C4-2B (cell line): Measurements from ENCODE around the gene CYP51A1.
"Not testable (repeated sequence)": the region's sequence is repeated elsewhere in the genome, so short reads cannot be mapped to it uniquely, and the experiment has no call there.

ENCODE experiments used
- H3K27ac ChIP-seq: fragments of 450-650 bp; 2 replicates; pipeline ENCODE4 v1.5.1; 2017
- CTCF ChIP-seq: fragments of 450-650 bp; conservative IDR thresholded peaks from 2 replicates; pipeline ENCODE4 v1.5.1; 2017; ENCODE audit warnings: mild to moderate bottlenecking
- ZFX ChIP-seq: fragments of 450-650 bp; IDR thresholded peaks from 2 replicates; pipeline ENCODE4 v1.6.1; 2017

CYP51A1 gene

GRCh38 chr7:92115821-92116220 lies 18.5 kb downstream of the CYP51A1 start:
- TF ChIP-seq CTCF (no peak), ZFX (no peak)

GRCh38 chr7:92110857-92111256 lies 23.4 kb downstream of the CYP51A1 start:
- TF ChIP-seq ZFX = no peak
- no peak for TF ChIP-seq CTCF
- no peak overlapping the region for H3K27ac ChIP-seq

More at GRCh38 chr7:92115821-92116220, 18.5 kb downstream of the CYP51A1 start:
- no peak overlapping the region for H3K27ac ChIP-seq

GRCh38 chr7:92108821-92109220 lies 25.5 kb downstream of the CYP51A1 start:
- no peak overlapping the region for H3K27ac ChIP-seq
- TF ChIP-seq CTCF = no peak
- TF ChIP-seq ZFX = no peak

- H3K27ac ChIP-seq = not testable (repeated sequence)
Measured at GRCh38 chr7:92102862-92103261, 31.4 kb downstream of the CYP51A1 start.

- H3K27ac ChIP-seq = no peak overlapping the region
- TF ChIP-seq ZFX = no peak
- TF ChIP-seq CTCF = no peak
Measured at GRCh38 chr7:92100534-92100933, 33.7 kb downstream of the CYP51A1 start.

GRCh38 chr7:92095380-92095779 lies 38.9 kb downstream of the CYP51A1 start:
- TF ChIP-seq CTCF (no peak), ZFX (no peak)
- H3K27ac ChIP-seq = no peak overlapping the region

GRCh38 chr7:92092210-92092609 lies 42.1 kb downstream of the CYP51A1 start:
- TF ChIP-seq ZFX = no peak
- TF ChIP-seq CTCF = no peak
- H3K27ac ChIP-seq = no peak overlapping the region

GRCh38 chr7:92088266-92088665 lies 46.0 kb downstream of the CYP51A1 start:
- TF ChIP-seq ZFX (no peak), CTCF (no peak)

GRCh38 chr7:92083922-92084321 lies 50.4 kb downstream of the CYP51A1 start:
- not testable (repeated sequence) for H3K27ac ChIP-seq

More at GRCh38 chr7:92088266-92088665, 46.0 kb downstream of the CYP51A1 start:
- H3K27ac ChIP-seq = no peak overlapping the region
